Upper lobe of left lung (tissue), 6 donors: ENCODE measurements around the gene RBSN. TPM values are rescaled to one million over a fixed set of nuclear protein-coding genes. Genes with fewer than 3 reads are reported as not detected.
A peak's percentile ranks its signal among the peaks of the same experiment; 100 is the strongest.

Experiments used
- ATAC-seq, 2 donors: fragments of 200-7000 bp; cut with Tn5 transposase; one replicate each; pipeline ENCODE4 v1.9.1; 2022; ENCODE audit warnings: mild to moderate bottlenecking in 2 of 2, moderate library complexity in 2 of 2; ENCODE audit not compliant: low FRiP score in 2 of 2
- DNase-seq, 2 donors: peaks; one replicate each; pipeline ENCODE4 v3.0.0-alpha.2; 2019 to 2020
- H3K27ac ChIP-seq, 4 donors: fragments of 200-600 bp; sonication (generic); one replicate each; pipeline ENCODE4 v1.5.1; 2016 to 2019
- H3K27me3 ChIP-seq, 4 donors: fragments of 200-600 bp; sonication (generic); one replicate each; pipeline ENCODE4 v1.5.1; 2017 to 2019
- H3K36me3 ChIP-seq, 4 donors: fragments of 200-600 bp; sonication (generic); one replicate each; pipeline ENCODE4 v1.5.1; 2016 to 2019
- H3K4me1 ChIP-seq, 4 donors: fragments of 200-600 bp; sonication (generic); one replicate each; pipeline ENCODE4 v1.5.1; 2018 to 2019
- H3K4me3 ChIP-seq, 4 donors: fragments of 200-600 bp; sonication (generic); one replicate each; pipeline ENCODE4 v1.5.1; 2017 to 2019; ENCODE audit warnings: mild to moderate bottlenecking in 2 of 4, moderate library complexity in 1 of 4
- H3K9me3 ChIP-seq, 4 donors: fragments of 200-600 bp; sonication (generic); one replicate each; pipeline ENCODE4 v1.5.1; 2018 to 2019
- CTCF ChIP-seq, 6 experiments: fragments of 450-650 bp in 4 of 6; fragments of 200-600 bp in 2 of 6; sonication (generic) in 2 of 6; IDR thresholded peaks; one replicate each; pipeline ENCODE4 v1.5.1; 2016 to 2019; ENCODE audit warnings: antibody characterized with exemption in 6 of 6
- EP300 ChIP-seq, 4 donors: sonication (generic); formaldehyde crosslinking; IDR thresholded peaks; one replicate each; pipeline ENCODE4 v1.5.1; 2017; ENCODE audit warnings: antibody characterized with exemption in 4 of 4, control low read depth in 2 of 4
- POLR2A ChIP-seq, 4 donors: fragments of 450-650 bp; IDR thresholded peaks; one replicate each; pipeline ENCODE4 v1.5.1; 2016 to 2017; ENCODE audit warnings: antibody characterized with exemption in 4 of 4, mild to moderate bottlenecking in 2 of 4
- POLR2AphosphoS5 ChIP-seq, 2 donors: sonication (generic); formaldehyde crosslinking; IDR thresholded peaks; one replicate each; pipeline ENCODE4 v1.5.1; 2017; ENCODE audit warnings: antibody characterized with exemption in 2 of 2
- WGBS, 2 donors: methylation state at CpG; one replicate each; pipeline ENCODE4 v1.1.5; 2017 to 2018; 5-methylcytosine and 5-hydroxymethylcytosine counted together
- total RNA-seq, 6 donors: library from RNA; depleted of rRNA in 4 of 6; stranded (reverse); fragments of >200 nt in 4 of 6; gene quantifications; one replicate each; pipeline versions ENCODE4 v1.1.0 to v1.2.1, GENCODE V29; 2016 to 2021
- donor health status: DM: no; HTN: no; CAD: no; lungs with moderate emphysema.
- donor health status: DM: no; HTN: yes; CAD: no; lungs with severe emphysema.

RBSN gene
- total RNA-seq, 6 donors from 2014 or later, result 24.5 to 72.3 (median 29.0) TPM

DNA sequence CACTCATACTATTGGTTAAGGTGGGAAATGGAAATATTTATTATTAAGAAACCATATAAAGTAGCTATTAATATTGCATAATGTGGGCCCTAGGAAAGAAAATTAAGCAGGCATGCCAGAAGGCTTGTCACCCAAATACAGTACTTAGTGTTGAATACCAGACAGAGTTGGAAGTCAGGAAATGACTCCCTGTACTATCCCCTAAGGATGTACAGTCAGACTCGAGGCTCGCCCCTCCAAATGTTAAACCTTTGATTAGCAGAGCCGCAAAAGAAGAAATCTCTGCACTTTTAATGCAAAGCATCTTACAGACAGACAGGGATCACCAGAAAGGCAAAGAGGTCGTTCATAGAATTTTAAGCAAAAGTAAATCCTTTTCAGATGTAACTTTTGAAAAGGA, 11.3 kb upstream of the RBSN start:
- WGBS, 2 donors, result 71 to 77% methylated on average over 4 of the region's 4 CpGs
- no peaks in the 10 kb centered on the region for H3K9me3 ChIP-seq
- H3K36me3 ChIP-seq, result no peaks in the 10 kb centered on the region
- H3K27me3 ChIP-seq, result no peaks in the 10 kb centered on the region
- DNase-seq (no peak), ATAC-seq (no peak)
- peaks cover 3 to 7% (median 5%) of the 10 kb centered on the region in 4 donors for H3K4me1 ChIP-seq
- no peak overlapping the region for H3K27ac ChIP-seq
- no peak overlapping the region for H3K4me3 ChIP-seq
- TF ChIP-seq CTCF (IDR thresholded peaks at IDR 0.05) (no peak), EP300 (IDR thresholded peaks at IDR 0.05) (no peak), POLR2AphosphoS5 (IDR thresholded peaks at IDR 0.05) (no peak), POLR2A (IDR thresholded peaks at IDR 0.05) (no peak)

DNA sequence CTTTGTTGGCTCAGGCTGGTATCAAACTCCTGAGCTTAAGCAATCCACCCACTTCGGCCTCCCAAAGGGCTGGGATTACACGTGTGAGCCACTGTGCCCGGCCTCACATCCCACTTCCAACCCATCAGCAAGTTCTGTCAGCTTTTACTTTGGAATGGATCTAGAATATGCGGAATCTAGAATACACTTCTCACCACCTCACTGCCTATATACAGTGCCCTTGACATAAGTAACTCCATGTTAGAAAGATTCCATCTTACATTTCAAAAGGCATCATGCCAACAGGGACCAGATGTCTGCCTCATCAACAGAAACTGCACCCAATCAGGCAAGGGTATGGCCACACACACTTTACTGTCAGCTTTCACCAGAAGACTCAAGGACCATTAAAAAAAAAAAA, 9.9 kb upstream of the RBSN start:
- Histone ChIP-seq H3K9me3 (no peaks in the 10 kb centered on the region), H3K27ac (no peak overlapping the region), H3K36me3 (no peaks in the 10 kb centered on the region), H3K27me3 (no peaks in the 10 kb centered on the region), H3K4me3 (no peak overlapping the region), H3K4me1 (peaks cover 3 to 7% (median 5%) of the 10 kb centered on the region in 4 donors)
- ATAC-seq (no peak), DNase-seq (no peak)
- TF ChIP-seq POLR2A (IDR thresholded peaks at IDR 0.05) (no peak), EP300 (IDR thresholded peaks at IDR 0.05) (no peak), POLR2AphosphoS5 (IDR thresholded peaks at IDR 0.05) (no peak), CTCF (IDR thresholded peaks at IDR 0.05) (no peak)
- WGBS, 2 donors, result 71 to 87% methylated on average over 4 of the region's 4 CpGs

- DNase-seq, result peak in 1 of 2 donors; percentile 78
- 16 to 30% methylated on average over 5 to 11 of the region's 11 CpGs for WGBS, 2 donors
- Histone ChIP-seq H3K27ac (no peak overlapping the region), H3K9me3 (no peaks in the 10 kb centered on the region), H3K4me1 (peaks cover 4 to 11% (median 6%) of the 10 kb centered on the region in 4 donors), H3K27me3 (no peaks in the 10 kb centered on the region), H3K36me3 (no peaks in the 10 kb centered on the region), H3K4me3 (no peak overlapping the region)
- peak; percentile 90 to 93 for ATAC-seq
- TF ChIP-seq CTCF (IDR thresholded peaks at IDR 0.05), result peak; percentile 81 to 91 (median 86)
- no peak for TF ChIP-seq EP300 (IDR thresholded peaks at IDR 0.05)
Measured at GRCh38 chr3:15108082-15108545, 9.2 kb upstream of the RBSN start.

- 65 to 73% methylated on average over 15 to 16 of the region's 16 CpGs for WGBS, 2 donors
- no peak for ATAC-seq
- Histone ChIP-seq H3K36me3 (no peaks in the 10 kb centered on the region), H3K9me3 (no peaks in the 10 kb centered on the region), H3K4me1 (peaks cover 7 to 19% (median 11%) of the 10 kb centered on the region in 4 donors), H3K27ac (no peak overlapping the region), H3K4me3 (no peak overlapping the region), H3K27me3 (no peaks in the 10 kb centered on the region)
- no peak for DNase-seq
- TF ChIP-seq POLR2AphosphoS5 (IDR thresholded peaks at IDR 0.05) (no peak), EP300 (IDR thresholded peaks at IDR 0.05) (no peak), POLR2A (IDR thresholded peaks at IDR 0.05) (no peak), CTCF (IDR thresholded peaks at IDR 0.05) (no peak)
Measured at GRCh38 chr3:15107075-15107947, 8.4 kb upstream of the RBSN start.
